GM23338 (cell line): ENCODE data around the gene HSP90AB1. TPM values are rescaled to one million over a fixed set of nuclear protein-coding genes. Genes with fewer than 3 reads are reported as not detected.
"Not testable (repeated sequence)": the region's sequence is repeated elsewhere in the genome, so short reads cannot be mapped to it uniquely, and the experiment has no call there.

ENCODE experiments used
- ATAC-seq: fragments of 200-7000 bp; cut with Tn5 transposase; 3 replicates; pipeline ENCODE4 v1.9.1; 2020
- DNase-seq: peaks from one replicate; pipeline ENCODE4 v3.0.0-alpha.2; 2015; ENCODE audit warnings: low spot score
- H2AFZ ChIP-seq: fragments of 200-600 bp; sonication (generic); 2 replicates; pipeline ENCODE4 v1.8.0; 2016; ENCODE audit warnings: antibody characterized with exemption, mild to moderate bottlenecking, moderate library complexity
- H3F3A ChIP-seq: fragments of 200-600 bp; sonication (generic); replicated peaks from 2 replicates; pipeline ENCODE4 v1.8.0; 2017; ENCODE audit warnings: antibody characterized with exemption, mixed run types, low read depth
- H3K27ac ChIP-seq: fragments of 200-600 bp; sonication (generic); 2 replicates; pipeline ENCODE4 v1.6.1; 2016; ENCODE audit warnings: low read depth
- H3K27me3 ChIP-seq: fragments of 200-600 bp; sonication (generic); 2 replicates; pipeline ENCODE4 v1.8.0; 2016; ENCODE audit warnings: mild to moderate bottlenecking, mixed run types, moderate library complexity; ENCODE audit not compliant: insufficient read depth
- H3K36me3 ChIP-seq: fragments of 200-600 bp; sonication (generic); 2 replicates; pipeline ENCODE4 v1.8.0; 2016; ENCODE audit warnings: mild to moderate bottlenecking; ENCODE audit not compliant: insufficient read depth
- H3K4me1 ChIP-seq: fragments of 200-600 bp; sonication (generic); 2 replicates; pipeline ENCODE4 v1.8.0; 2016; ENCODE audit warnings: mild to moderate bottlenecking, moderate library complexity; ENCODE audit not compliant: insufficient read depth
- H3K4me2 ChIP-seq: fragments of 200-600 bp; sonication (generic); 2 replicates; pipeline ENCODE4 v1.7.1; 2017; ENCODE audit warnings: mixed run types
- H3K4me3 ChIP-seq: fragments of 200-600 bp; sonication (generic); 2 replicates; pipeline ENCODE4 v1.6.1; 2016; ENCODE audit warnings: mixed run types
- H3K79me2 ChIP-seq: fragments of 200-600 bp; sonication (generic); replicated peaks from 2 replicates; pipeline ENCODE4 v1.8.0; 2017; ENCODE audit warnings: mild to moderate bottlenecking; ENCODE audit not compliant: insufficient read depth
- H3K9me2 ChIP-seq: fragments of 200-600 bp; sonication (generic); 2 replicates; pipeline ENCODE4 v1.8.0; 2017; ENCODE audit not compliant: insufficient read depth
- H4K20me1 ChIP-seq: fragments of 200-600 bp; sonication (generic); replicated peaks from 2 replicates; pipeline ENCODE4 v1.8.0; 2017; ENCODE audit warnings: mild to moderate bottlenecking; ENCODE audit not compliant: insufficient read depth
- H3K27ac Mint-ChIP-seq: 2 replicates; pipeline ENCODE4 v1.8.0; 2020; ENCODE audit warnings: inconsistent platforms, mild to moderate bottlenecking, moderate library complexity, mixed read lengths
- H3K27me3 Mint-ChIP-seq: 3 replicates; pipeline ENCODE4 v1.8.0; 2022; ENCODE audit warnings: low read depth, mild to moderate bottlenecking, moderate library complexity, mixed read lengths, inconsistent platforms; ENCODE audit not compliant: insufficient read depth, poor library complexity
- H3K36me3 Mint-ChIP-seq: 3 replicates; pipeline ENCODE4 v1.8.0; 2021; ENCODE audit warnings: low read depth, mild to moderate bottlenecking, inconsistent platforms, moderate library complexity, mixed read lengths
- H3K4me1 Mint-ChIP-seq: 3 replicates; pipeline ENCODE4 v1.8.0; 2020; ENCODE audit warnings: mild to moderate bottlenecking, inconsistent platforms, mixed read lengths
- H3K4me3 Mint-ChIP-seq: 3 replicates; pipeline ENCODE4 v1.8.0; 2021; ENCODE audit warnings: moderate library complexity, mild to moderate bottlenecking, inconsistent platforms, mixed read lengths
- H3K9me3 Mint-ChIP-seq: 3 replicates; pipeline ENCODE4 v1.8.0; 2020; ENCODE audit warnings: moderate library complexity, mild to moderate bottlenecking, inconsistent platforms, mixed read lengths
- CREB1 ChIP-seq: fragments of 250-450 bp; sonication (Bioruptor Pico); IDR thresholded peaks from 2 replicates; pipeline ENCODE4 v1.5.0; 2020; ENCODE audit warnings: low read depth, mild to moderate bottlenecking, moderate library complexity
- STAT1 ChIP-seq: IDR thresholded peaks from one replicate; pipeline ENCODE4 v1.6.1; 2016; ENCODE audit warnings: antibody characterized with exemption; ENCODE audit not compliant: unreplicated experiment
- ZNF462 ChIP-seq: fragments of 250-450 bp; sonication (Bioruptor Pico); IDR thresholded peaks from 2 replicates; pipeline ENCODE4 v1.5.0; 2020; ENCODE audit warnings: mild to moderate bottlenecking, moderate library complexity
- polyA plus RNA-seq: library from polyadenylated mRNA; unstranded; fragments of >200 nt; fragmentation: Nextera tagmentation; extraction: Ambion mirVana; gene quantifications from 2 replicates; pipeline ENCODE4 v1.2.1, GENCODE V29; 2016
- total RNA-seq: library from RNA; depleted of rRNA; stranded (reverse); fragments of >200 nt; shearing (Covaris generic); gene quantifications from 2 replicates; pipeline ENCODE4 v1.2.3, GENCODE V29; 2014

Gene HSP90AB1
- total and polyA plus RNA-seq, 2 experiments from 2014 or later = 1,425 to 2,361 TPM

- TF ChIP-seq ZNF462 (CRISPR knock-in tag) = no peak
- no peak for TF ChIP-seq STAT1
- no peak for TF ChIP-seq CREB1 (CRISPR knock-in tag)
These were observed 16.7 kb upstream of the HSP90AB1 start (continued) for GRCh38 chr6:44230034-44230675.

DNA sequence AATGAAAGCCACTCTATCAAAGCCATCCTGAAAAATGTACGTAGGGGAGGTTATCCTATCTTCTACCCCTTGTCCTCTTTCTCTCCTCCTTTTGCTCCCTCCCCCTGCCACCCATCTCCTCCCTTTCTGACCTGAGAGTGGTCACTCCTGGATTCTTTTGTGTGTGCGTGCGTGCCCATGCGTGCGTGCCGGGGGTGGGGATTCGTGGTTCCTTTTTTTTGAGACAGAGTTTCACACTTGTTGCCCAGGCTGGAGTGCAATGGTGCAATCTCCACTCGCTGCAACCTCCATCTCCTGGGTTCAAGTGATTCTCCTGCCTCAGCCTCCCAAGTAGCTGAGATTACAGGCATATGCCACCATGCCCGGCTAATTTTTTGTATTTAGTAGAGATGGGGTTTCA is 15.5 kb upstream of the HSP90AB1 start:
- peaks cover 56% of the 10 kb centered on the region for H3K4me1 Mint-ChIP-seq
- not testable (repeated sequence) for H3K27ac ChIP-seq, H3K36me3 ChIP-seq, H2AFZ ChIP-seq, H3K27ac Mint-ChIP-seq, H3K4me2 ChIP-seq, H3K9me2 ChIP-seq, ATAC-seq, DNase-seq, H3K27me3 ChIP-seq, H3K4me3 ChIP-seq, H3K9me3 Mint-ChIP-seq, H3K4me3 Mint-ChIP-seq
- Histone ChIP-seq H3F3A (peaks cover 23% of the 10 kb centered on the region), H3K79me2 (peaks cover 18% of the 10 kb centered on the region), H4K20me1 (peaks cover 21% of the 10 kb centered on the region), H3K4me1 (peaks cover 11% of the 10 kb centered on the region; the same call in 1 of the 2 replicates)
- H3K36me3 Mint-ChIP-seq = peaks cover 82% of the 10 kb centered on the region
- peaks cover 21% of the 10 kb centered on the region for H3K27me3 Mint-ChIP-seq
